ENCODE data around the gene ATF4. TPM values are rescaled to one million over a fixed set of nuclear protein-coding genes. Genes with fewer than 3 reads are reported as not detected.
"Not testable (repeated sequence)": the region's sequence is repeated elsewhere in the genome, so short reads cannot be mapped to it uniquely, and the experiment has no call there.

The ATF4 gene
- total RNA-seq, 1 donor from 2014 or later, result 177 TPM

DNA sequence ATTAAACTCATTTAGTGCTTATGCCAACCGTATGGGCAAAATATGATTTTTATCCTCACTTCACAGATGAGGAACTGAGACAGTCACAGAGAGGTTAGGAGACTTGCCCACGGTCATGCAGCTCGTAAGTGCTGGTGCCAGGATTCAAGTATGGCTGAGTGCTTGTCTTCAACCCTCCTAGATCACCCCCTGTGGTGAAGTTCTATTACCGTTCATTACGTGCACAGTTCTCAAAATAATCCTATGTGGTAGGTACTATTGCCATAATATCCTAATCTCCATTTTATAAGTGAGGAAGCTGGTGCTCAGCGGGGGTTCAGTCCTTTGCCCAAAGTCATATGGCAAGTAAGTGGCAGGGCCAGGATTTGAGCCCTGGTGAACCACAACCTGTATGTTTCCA, 16.7 kb upstream of the ATF4 start:
- DNase-seq (ENCODE audit: low spot score), result no peak
- intact Hi-C loops (cut with DNase I), result no loop called here

DNA sequence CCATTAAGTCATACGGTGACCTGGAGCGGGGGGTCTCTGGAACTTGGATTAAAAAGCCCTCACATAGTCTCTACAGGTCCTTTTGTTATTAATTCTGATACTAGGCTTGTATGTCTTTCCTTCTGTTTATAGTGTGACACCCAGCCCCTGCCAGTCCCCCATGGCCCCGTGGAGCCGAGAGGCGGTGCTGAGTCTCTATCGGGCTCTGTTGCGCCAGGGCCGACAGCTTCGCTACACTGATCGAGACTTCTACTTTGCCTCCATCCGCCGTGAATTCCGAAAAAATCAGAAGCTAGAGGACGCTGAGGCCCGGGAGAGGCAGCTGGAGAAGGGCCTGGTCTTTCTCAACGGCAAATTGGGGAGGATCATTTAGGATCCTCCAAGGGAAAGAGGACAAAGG, 16.3 kb upstream of the ATF4 start:
- intact Hi-C loops (cut with DNase I), result no loop called here
- no peak for DNase-seq (ENCODE audit: low spot score)

DNA sequence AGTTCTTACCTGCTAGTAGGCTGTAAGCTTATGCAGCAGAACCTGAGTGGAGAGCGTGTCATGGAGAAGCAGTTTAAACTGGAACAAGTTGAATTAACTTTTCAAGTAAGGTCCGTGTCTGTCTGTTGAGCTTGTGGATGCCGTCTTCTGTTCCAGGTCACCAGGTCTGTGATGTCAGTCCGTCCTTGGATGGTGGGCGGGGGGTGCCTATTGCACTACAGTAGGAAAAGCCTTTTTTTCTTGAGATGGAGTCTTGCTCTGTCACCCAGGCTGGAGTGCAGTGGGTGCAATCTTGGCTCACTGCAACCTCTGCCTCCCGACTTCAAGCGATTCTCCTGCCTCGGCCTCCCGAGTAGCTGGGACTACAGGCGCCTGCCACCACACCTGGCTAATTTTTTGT, 13.3 kb upstream of the ATF4 start:
- DNase-seq (ENCODE audit: low spot score), result not testable (repeated sequence)

DNA sequence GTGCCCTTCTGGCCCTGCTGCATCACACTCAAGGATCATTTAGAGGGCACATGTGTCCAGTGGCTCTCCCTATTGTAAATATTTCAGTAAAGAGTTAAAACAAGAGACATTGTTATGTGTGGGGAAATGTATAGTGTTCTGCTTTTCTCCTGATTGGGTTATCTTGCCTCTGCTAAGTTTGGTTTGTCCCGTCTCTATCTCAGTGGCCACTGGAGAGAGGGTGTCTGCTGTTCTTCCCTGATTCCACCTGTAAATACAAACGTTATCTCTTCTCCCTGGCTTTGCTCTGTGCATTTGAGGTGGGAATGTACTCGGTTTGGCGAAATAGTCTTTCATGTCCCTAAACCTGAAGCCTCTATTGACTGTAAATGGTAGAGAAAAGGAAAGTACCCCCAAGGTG, 12.0 kb upstream of the ATF4 start:
- intact Hi-C loops (cut with DNase I), result no loop called here
- DNase-seq (ENCODE audit: low spot score), result no peak

More for the DNA sequence above, 13.3 kb upstream of the ATF4 start:
- intact Hi-C loops (cut with DNase I), result not testable (repeated sequence)

DNA sequence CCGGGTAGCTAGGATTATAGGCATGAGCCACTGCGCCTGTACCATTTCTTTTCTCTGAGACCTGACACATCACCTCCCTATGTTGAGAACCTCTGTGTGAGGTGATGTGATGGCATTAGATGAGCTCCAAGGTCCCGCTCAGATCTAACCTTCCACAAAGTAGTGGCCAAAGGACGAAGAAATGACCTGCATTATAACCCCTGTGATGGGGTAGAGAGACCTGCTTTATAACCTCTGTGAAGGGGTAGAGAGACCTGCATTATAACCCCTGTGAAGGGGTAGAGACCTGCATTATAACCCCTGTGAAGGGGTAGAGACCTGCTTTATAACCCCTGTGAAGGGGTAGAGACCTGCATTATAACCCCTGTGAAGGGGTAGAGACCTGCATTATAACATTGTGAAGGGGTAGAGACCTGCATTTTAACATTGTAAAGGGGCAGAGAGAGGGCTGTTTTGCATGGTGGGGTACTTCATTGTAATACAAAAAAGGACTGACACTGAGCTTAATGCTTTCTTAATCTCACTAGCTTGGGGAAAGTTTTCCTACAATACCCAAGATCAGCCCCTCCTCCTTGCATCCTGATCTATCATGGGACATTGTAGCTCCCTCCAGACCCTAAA, 9.7 kb upstream of the ATF4 start:
- DNase-seq (ENCODE audit: low spot score), result no peak
- intact Hi-C loops (cut with DNase I), result no loop called here

DNA sequence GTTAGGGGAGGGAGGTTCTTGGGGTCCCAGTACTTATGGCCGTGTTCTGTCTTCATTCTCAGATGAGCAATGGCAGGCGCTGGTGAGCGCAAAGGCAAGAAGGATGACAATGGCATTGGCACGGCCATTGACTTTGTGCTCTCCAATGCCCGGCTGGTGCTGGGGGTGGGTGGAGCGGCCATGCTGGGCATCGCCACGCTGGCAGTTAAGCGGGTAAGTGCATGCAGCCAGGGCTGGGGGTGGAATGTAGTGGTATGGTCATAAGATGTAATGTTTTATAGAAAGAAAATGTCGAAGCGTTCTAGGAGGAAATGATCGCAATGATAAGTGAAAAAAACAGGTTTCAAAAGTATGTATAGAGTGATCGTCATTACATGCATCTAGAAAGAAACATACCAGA, 9.1 kb upstream of the ATF4 start:
- intact Hi-C loops (cut with DNase I), result no loop called here
- no peak for DNase-seq (ENCODE audit: low spot score)

DNA sequence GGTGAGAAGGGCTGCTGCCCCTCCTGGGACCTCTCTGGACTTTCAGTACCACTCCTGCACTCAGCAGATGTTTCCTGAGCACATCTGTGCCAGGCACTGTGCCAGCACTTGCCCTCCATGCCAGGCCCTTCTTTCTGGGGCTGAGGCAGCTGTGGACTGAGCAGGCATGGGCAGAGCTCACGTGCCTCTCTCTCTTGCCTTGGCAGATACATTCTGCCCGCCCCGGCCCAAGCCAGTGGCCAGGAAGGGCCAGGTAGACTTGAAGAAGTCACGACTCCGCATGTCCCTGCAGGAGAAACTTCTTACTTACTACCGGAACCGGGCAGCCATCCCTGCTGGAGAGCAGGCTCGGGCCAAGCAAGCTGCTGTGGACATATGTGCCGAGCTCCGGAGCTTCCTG, 8.3 kb upstream of the ATF4 start:
- DNase-seq (ENCODE audit: low spot score), result no peak
- intact Hi-C loops (cut with DNase I), result no loop called here

DNA sequence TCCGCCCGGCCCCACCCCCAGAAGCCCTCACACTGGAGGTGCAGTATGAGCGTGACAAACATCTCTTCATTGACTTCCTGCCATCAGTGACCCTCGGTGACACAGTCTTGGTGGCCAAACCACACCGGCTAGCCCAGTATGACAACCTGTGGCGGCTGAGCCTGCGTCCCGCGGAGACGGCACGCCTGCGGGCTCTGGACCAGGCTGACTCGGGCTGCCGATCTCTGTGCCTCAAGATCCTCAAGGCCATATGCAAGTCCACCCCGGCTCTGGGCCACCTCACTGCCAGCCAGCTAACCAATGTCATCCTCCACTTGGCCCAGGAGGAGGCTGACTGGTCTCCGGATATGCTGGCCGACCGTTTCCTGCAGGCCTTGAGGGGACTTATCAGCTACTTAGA, 6.6 kb upstream of the ATF4 start:
- intact Hi-C loops (cut with DNase I), result loop anchor here (2.0 kb wide), 1 partner anchor 115 kb away; the partner anchor contains the start of gene TAB1
- DNase-seq (ENCODE audit: low spot score), result no peak

DNA sequence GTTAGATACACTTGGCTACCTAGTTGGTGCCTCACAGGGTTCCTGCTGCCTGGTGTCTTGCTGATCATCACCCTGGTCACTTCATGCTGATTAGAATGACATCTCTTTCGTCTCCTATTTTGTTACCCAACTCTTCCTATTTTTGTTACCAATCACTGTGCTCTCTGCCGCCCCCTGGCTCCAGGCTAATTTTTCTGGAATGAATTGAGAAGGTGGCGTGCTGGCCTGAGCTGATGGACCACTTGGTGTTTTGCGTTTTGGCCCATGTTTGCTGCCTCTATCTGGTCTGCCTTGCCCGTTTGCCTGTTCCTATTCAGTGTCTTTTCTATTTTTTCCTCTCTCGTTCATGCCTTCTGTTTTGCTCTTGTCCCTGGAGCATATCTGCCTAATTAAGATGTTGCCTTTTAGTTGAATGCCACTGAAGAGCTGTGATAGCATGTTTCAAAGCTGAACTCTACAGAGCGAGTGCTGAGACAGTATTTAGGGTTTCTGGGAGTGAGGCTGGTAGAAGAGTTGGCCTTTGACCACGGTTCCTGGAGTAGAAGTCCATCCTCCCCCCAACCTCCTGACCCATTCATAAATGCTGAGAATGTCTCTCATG, 5.9 kb upstream of the ATF4 start:
- intact Hi-C loops (cut with DNase I), result loop anchor here (2.0 kb wide), 1 partner anchor 116 kb away; the partner anchor contains the start of gene TAB1
- no peak for DNase-seq (ENCODE audit: low spot score)

DNA sequence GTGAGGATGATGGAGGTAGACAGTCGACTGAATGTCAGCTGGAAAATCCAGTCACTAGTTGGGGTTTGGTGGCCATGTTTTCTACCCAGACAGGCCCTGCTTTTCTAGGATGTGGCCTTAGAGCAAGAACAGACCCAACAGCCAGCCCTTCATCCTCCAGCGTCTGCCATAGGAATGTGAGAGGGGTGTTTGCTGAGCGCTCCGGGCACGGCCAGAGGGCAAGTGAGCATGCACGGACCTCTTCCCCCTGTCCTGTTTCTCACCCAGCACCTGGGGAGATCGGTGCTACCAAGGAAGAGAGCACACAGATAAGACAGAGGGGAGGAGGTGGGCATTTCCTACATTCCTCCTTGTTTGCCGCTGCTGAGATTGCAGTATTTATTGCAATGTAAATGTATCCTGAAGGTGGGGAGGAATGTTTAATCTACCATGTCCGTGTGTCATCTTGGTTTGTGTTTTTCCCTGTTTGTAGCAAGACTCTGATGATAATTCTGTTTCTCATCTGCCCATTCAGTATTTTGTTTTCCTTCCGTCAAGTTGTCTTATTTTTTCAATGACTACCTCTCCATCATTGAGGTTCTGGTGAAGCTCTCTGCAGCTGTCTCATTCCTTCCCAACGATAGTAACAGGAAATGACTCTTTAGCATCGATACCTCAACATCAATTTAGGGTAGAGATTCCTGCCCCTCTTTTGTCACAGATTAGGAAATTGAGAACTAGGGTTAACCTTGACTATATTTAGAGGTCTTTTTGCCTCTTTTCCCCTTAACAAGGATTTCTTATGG, 4.9 kb upstream of the ATF4 start:
- no peak for DNase-seq (ENCODE audit: low spot score)
- intact Hi-C loops (cut with DNase I), result loop anchor here (2.0 to 5.0 kb wide), 3 partner anchors 117 to 343 kb away; partner anchors contain the start of gene TAB1

DNA sequence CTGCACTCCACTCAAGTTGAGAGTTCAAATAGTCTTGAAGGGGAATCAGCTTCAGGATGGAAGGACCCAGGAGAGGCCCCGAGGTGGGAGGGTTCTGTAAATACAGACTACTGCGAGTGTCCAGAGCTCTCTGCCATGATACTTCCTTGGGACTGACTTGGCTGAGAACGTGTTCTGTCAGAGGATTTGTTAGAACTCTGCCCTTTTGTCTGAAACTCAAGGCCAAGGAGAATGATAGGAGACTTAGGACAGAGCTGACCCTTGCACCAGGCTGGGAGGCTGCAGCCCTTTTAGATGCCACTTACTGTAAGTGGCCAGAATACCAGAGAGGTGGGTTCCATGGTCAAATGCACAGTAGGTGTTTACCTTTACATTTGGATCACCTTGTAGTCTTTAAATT, 2.9 kb upstream of the ATF4 start:
- DNase-seq (ENCODE audit: low spot score), result no peak
- intact Hi-C loops (cut with DNase I), result loop anchor here (5.0 kb wide), 2 partner anchors 175 to 345 kb away; no protein-coding TSS in a partner anchor

DNA sequence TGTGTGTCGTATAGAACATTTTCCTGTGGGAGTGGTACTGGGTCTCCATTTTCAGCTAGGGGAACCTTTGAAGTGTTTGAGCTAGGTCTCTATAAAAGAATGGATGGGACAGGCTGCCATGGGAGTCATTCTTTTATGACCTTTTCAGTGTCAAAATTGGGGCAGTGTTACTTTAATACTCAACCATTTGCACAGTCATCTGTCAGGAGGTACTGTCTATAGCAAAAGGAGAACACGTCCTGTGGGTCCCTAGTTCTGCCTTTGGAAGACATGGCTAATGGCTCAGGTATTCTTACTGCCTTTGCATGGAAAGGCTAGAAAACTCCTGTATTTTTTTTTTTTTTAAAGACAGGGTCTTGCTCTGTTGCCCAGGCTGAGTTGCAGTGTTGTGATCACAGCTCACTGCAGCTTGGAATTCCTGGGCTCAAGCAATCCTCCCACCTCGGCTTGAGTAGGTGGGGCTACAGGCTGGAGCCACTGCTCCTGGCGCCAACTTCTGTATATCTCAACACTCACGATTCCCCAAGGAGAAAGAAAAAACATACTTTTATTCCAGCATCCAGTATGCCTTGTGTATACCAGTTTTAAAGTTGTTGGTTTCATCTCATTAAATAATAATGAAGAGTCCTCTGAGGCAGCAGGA, 2.1 kb upstream of the ATF4 start:
- intact Hi-C loops (cut with DNase I), result loop anchor here (5.0 kb wide), 2 partner anchors 176 to 346 kb away; no protein-coding TSS in a partner anchor
- no peak for DNase-seq (ENCODE audit: low spot score)

DNA sequence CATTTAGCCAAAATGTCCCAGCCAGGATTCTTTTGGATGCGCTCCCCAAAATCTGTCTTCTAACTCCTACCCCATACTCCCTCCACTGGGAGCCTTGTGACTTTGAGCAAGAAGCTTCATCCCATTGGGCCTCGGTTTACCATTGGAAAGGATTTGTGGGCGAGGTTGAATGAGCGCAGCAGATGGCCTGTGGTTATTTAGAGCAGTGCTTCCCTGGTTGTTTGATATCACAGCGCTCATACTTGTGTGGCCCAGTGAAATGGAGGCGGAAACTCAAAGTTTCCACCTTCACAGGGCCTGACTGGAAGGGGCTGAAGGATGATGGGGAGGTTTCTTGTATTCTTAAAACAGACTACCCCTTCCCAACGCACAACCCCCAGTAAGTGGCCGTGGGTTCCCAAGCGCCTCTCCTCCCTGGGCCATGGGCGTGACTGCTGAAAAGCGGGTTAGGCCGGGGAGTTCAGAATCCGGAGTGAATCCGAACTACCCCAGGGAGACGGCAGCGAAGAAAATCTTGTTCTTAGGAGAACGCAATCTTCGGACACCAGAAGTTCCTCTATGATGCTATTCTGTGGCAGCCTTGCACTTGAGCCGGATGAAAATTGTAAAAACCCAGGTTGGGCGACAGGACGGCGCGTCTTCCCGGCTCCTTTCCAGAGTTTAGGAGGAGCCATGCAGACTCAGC, 1.2 kb upstream of the ATF4 start:
- intact Hi-C loops (cut with DNase I), result loop anchor here (1.0 to 5.0 kb wide), 3 partner anchors 23 to 347 kb away; no protein-coding TSS in a partner anchor
- no peak for DNase-seq (ENCODE audit: low spot score)

DNA sequence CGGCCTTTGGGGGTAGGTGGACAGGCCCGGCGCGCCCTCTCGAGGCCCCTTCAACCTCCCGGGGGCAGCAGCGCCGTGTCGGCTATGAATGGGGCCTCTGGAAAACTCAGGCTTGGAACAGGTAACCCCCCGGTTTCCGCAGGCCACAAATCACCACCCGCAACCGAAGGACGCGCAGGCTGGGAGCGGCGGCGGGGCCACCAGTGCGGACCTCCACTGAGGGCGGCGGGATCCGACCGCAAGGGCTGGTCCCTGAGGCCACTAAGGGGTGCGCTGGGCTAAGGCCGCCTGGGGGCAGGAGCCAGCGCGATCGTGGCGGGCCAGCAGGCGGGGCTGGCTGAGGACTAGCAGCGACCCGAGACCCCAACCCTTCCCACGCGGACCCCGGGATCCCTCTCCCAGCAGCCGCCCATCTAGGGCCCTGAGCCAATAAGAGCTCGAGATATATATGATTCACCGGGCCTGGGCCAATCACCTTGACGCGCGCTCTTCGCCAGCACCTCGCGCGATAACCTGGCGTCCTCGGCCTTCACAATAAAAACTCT, 609 bp upstream of the ATF4 start:
- peak; percentile 98 for DNase-seq (ENCODE audit: low spot score)
- intact Hi-C loops (cut with DNase I), result loop anchor here (1.0 to 10.0 kb wide), 6 partner anchors 17 to 645 kb away; partner anchors contain the start of genes CBX6, MIEF1 and RPL3

DNA sequence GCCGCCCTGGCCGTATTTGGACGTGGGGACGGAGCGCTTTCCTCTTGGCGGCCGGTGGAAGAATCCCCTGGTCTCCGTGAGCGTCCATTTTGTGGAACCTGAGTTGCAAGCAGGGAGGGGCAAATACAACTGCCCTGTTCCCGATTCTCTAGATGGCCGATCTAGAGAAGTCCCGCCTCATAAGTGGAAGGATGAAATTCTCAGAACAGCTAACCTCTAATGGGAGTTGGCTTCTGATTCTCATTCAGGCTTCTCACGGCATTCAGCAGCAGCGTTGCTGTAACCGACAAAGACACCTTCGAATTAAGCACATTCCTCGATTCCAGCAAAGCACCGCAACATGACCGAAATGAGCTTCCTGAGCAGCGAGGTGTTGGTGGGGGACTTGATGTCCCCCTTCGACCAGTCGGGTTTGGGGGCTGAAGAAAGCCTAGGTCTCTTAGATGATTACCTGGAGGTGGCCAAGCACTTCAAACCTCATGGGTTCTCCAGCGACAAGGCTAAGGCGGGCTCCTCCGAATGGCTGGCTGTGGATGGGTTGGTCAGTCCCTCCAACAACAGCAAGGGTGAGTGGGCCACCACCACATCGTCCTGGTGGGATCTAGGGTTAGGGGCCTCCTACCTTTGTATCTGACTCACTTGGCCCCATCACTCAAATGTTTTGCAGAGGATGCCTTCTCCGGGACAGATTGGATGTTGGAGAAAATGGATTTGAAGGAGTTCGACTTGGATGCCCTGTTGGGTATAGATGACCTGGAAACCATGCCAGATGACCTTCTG, 934 bp downstream of the ATF4 start:
- intact Hi-C loops (cut with DNase I), result loop anchor here (5.0 to 10.0 kb wide), 2 partner anchors 204 to 646 kb away; partner anchors contain the start of genes CBX6 and RPL3

DNA sequence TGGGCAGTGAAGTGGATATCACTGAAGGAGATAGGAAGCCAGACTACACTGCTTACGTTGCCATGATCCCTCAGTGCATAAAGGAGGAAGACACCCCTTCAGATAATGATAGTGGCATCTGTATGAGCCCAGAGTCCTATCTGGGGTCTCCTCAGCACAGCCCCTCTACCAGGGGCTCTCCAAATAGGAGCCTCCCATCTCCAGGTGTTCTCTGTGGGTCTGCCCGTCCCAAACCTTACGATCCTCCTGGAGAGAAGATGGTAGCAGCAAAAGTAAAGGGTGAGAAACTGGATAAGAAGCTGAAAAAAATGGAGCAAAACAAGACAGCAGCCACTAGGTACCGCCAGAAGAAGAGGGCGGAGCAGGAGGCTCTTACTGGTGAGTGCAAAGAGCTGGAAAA, 1.7 kb downstream of the ATF4 start:
- not testable (repeated sequence) for DNase-seq (ENCODE audit: low spot score)
- intact Hi-C loops (cut with DNase I), result loop anchor here (5.0 to 10.0 kb wide), 2 partner anchors 205 to 647 kb away; partner anchors contain the start of genes CBX6 and RPL3

More for the DNA sequence above, 934 bp downstream of the ATF4 start:
- DNase-seq (ENCODE audit: low spot score), result not testable (repeated sequence)

DNA sequence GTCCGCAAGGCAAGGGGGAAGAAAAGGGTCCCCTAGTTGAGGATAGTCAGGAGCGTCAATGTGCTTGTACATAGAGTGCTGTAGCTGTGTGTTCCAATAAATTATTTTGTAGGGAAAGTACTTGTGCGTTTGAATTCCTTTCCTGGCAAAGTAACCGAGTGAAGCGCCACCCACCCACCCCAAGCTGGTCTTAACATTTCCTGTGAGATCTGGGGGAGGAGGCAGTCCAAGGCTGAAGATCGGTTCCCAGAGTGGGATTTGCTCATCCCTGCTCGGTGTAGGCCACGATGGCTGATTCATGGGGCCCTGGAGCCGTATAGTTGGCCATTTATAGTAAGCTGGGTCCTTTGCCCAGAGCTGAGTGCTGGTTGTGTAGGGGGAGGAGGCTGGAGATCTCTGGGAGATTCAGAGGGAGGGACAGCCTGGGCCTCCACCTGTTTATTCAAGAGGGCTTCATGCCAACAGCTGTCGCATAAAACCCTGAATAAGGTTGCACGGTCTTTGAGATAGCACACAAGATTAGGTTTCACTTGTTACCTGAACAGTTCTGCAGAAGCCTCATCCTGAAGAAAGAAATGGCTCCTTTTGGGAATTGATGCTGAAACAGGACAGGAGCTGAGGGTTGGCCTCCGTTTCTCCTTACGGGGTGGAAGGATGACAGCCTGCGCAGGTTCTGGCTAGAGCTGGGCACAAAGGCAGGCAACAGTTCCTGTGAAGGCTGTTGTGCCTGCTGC, 2.4 kb downstream of the ATF4 start:
- intact Hi-C loops (cut with DNase I), result loop anchor here (5.0 to 10.0 kb wide), 2 partner anchors 205 to 648 kb away; partner anchors contain the start of genes CBX6 and RPL3
- DNase-seq (ENCODE audit: low spot score), result no peak
